ENCODE measurements around the gene ARHGAP32.

- no peak for TF ChIP-seq POLR2A (IDR thresholded peaks at IDR 0.05)
- TF ChIP-seq, protein P1, sequence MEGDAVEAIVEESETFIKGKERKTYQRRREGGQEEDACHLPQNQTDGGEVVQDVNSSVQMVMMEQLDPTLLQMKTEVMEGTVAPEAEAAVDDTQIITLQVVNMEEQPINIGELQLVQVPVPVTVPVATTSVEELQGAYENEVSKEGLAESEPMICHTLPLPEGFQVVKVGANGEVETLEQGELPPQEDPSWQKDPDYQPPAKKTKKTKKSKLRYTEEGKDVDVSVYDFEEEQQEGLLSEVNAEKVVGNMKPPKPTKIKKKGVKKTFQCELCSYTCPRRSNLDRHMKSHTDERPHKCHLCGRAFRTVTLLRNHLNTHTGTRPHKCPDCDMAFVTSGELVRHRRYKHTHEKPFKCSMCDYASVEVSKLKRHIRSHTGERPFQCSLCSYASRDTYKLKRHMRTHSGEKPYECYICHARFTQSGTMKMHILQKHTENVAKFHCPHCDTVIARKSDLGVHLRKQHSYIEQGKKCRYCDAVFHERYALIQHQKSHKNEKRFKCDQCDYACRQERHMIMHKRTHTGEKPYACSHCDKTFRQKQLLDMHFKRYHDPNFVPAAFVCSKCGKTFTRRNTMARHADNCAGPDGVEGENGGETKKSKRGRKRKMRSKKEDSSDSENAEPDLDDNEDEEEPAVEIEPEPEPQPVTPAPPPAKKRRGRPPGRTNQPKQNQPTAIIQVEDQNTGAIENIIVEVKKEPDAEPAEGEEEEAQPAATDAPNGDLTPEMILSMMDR (IDR thresholded peaks at IDR 0.05) = no peak
These were observed 18.0 kb upstream of the ARHGAP32 start for GRCh38 chr11:129209891-129210830.

Measured in heart left ventricle (tissue), 13 donors.